Fibroblast of pulmonary artery (primary cell): ENCODE measurements around the gene SHISA9.

Experiments
- DNase-seq: peaks from one replicate; pipeline ENCODE4 v3.0.0-alpha.2; 2010; ENCODE audit warnings: low read depth
- H3K4me3 ChIP-seq: replicated peaks from 2 replicates; pipeline ENCODE4 v1.5.1; 2011; ENCODE audit warnings: low read depth, mild to moderate bottlenecking, control low read depth, low read length, moderate library complexity
- CTCF ChIP-seq: IDR thresholded peaks from 2 replicates; pipeline ENCODE4 v1.5.1; 2011; ENCODE audit warnings: mild to moderate bottlenecking, control low read depth, low read length, inconsistent platforms; ENCODE audit errors: missing control alignments

Gene SHISA9

GRCh38 chr16:13047276-13047675, 145.9 kb downstream of the SHISA9 start:
- no peak for DNase-seq
- no peak overlapping the region for H3K4me3 ChIP-seq
- TF ChIP-seq CTCF, result no peak

- DNase-seq, result no peak
- H3K4me3 ChIP-seq, result no peak overlapping the region
- TF ChIP-seq CTCF, result no peak
Measured at GRCh38 chr16:13049688-13050087, 148.3 kb downstream of the SHISA9 start.

- DNase-seq, result no peak
- H3K4me3 ChIP-seq, result no peak overlapping the region
- no peak for TF ChIP-seq CTCF
Measured at GRCh38 chr16:13052431-13052830, 151.0 kb downstream of the SHISA9 start.

- no peak for TF ChIP-seq CTCF
- DNase-seq, result no peak
- H3K4me3 ChIP-seq, result no peak overlapping the region
Measured at GRCh38 chr16:13055480-13055879, 154.1 kb downstream of the SHISA9 start.

GRCh38 chr16:13056607-13057006, 155.2 kb downstream of the SHISA9 start:
- DNase-seq, result no peak
- H3K4me3 ChIP-seq, result no peak overlapping the region
- TF ChIP-seq CTCF, result no peak

GRCh38 chr16:13060932-13061331, 159.5 kb downstream of the SHISA9 start:
- H3K4me3 ChIP-seq, result no peak overlapping the region
- no peak for TF ChIP-seq CTCF
- no peak for DNase-seq

GRCh38 chr16:13061691-13062090, 160.3 kb downstream of the SHISA9 start:
- no peak for TF ChIP-seq CTCF
- H3K4me3 ChIP-seq, result no peak overlapping the region
- DNase-seq, result no peak
